GM15510 (cell line): Measurements from ENCODE around the gene RNF152.

Experiments
- POLR2A ChIP-seq: IDR thresholded peaks from 3 replicates; pipeline ENCODE4 v1.6.1; 2011; ENCODE audit warnings: borderline replicate concordance; ENCODE audit not compliant: insufficient read length; ENCODE audit errors: extremely low read depth

The RNF152 gene

GRCh38 chr18:61901323-61901986 is 8.6 kb upstream of the RNF152 start:
- no peak for TF ChIP-seq POLR2A

- no peak for TF ChIP-seq POLR2A
Measured at GRCh38 chr18:61900504-61901281, 7.9 kb upstream of the RNF152 start.

GRCh38 chr18:61898640-61899101 is 5.9 kb upstream of the RNF152 start:
- TF ChIP-seq POLR2A = no peak

- TF ChIP-seq POLR2A = no peak
Measured at GRCh38 chr18:61896757-61897156, 4.0 kb upstream of the RNF152 start.

- no peak for TF ChIP-seq POLR2A
Measured at GRCh38 chr18:61896118-61896517, 3.3 kb upstream of the RNF152 start.

- TF ChIP-seq POLR2A = no peak
Measured at GRCh38 chr18:61894751-61895524, 2.1 kb upstream of the RNF152 start.

- no peak for TF ChIP-seq POLR2A
Measured at GRCh38 chr18:61893971-61894750, 1.4 kb upstream of the RNF152 start.

GRCh38 chr18:61893309-61893970 is 633 bp upstream of the RNF152 start:
- no peak for TF ChIP-seq POLR2A

GRCh38 chr18:61891894-61892293 is 913 bp downstream of the RNF152 start:
- no peak for TF ChIP-seq POLR2A

GRCh38 chr18:61891271-61891670 is 1.5 kb downstream of the RNF152 start:
- no peak for TF ChIP-seq POLR2A

- TF ChIP-seq POLR2A = no peak
Measured at GRCh38 chr18:61890344-61890743, 2.5 kb downstream of the RNF152 start.

- no peak for TF ChIP-seq POLR2A
Measured at GRCh38 chr18:61889541-61889940, 3.3 kb downstream of the RNF152 start.

- TF ChIP-seq POLR2A = no peak
Measured at GRCh38 chr18:61888622-61889021, 4.2 kb downstream of the RNF152 start.

- TF ChIP-seq POLR2A = no peak
Measured at GRCh38 chr18:61887838-61888237, 5.0 kb downstream of the RNF152 start.
